HepG2 (cell line): ENCODE results near the gene CNTNAP3B.
"Not testable (repeated sequence)": the region's sequence is repeated elsewhere in the genome, so short reads cannot be mapped to it uniquely, and the experiment has no call there.

Experiments used
- CTCF ChIP-seq: sonication (generic); formaldehyde crosslinking; IDR thresholded peaks from 2 replicates; pipeline ENCODE4 v1.5.0; 2020; ENCODE audit warnings: mild to moderate bottlenecking, missing genetic modification reagents, moderate library complexity
- ESRRA ChIP-seq: sonication (generic); formaldehyde crosslinking; IDR thresholded peaks from 2 replicates; pipeline ENCODE4 v1.5.1; 2020; ENCODE audit warnings: mild to moderate bottlenecking, low read depth, missing genetic modification reagents
- HOXD1 ChIP-seq: sonication (generic); formaldehyde crosslinking; IDR thresholded peaks from 2 replicates; pipeline ENCODE4 v1.5.0; 2020; ENCODE audit warnings: missing genetic modification reagents
- MAZ ChIP-seq, 2 experiments: sonication (generic) in 1 of 2; formaldehyde crosslinking in 1 of 2; IDR thresholded peaks; 2 replicates each; pipeline versions ENCODE4 v1.5.0 to v1.6.1; 2012 to 2020; ENCODE audit warnings: low read depth in 2 of 2, mild to moderate bottlenecking in 2 of 2, borderline replicate concordance in 1 of 2, improper control_type of control experiment in 1 of 2, low read length in 1 of 2, missing genetic modification reagents in 1 of 2, moderate library complexity in 1 of 2
- NFYB ChIP-seq: sonication (generic); formaldehyde crosslinking; IDR thresholded peaks from 2 replicates; pipeline ENCODE4 v1.4.0; 2020; ENCODE audit warnings: missing genetic modification reagents
- ZBTB1 ChIP-seq: sonication (generic); formaldehyde crosslinking; IDR thresholded peaks from 2 replicates; pipeline ENCODE4 v1.4.0; 2020; ENCODE audit warnings: missing genetic modification reagents, borderline replicate concordance
- ZBTB38 ChIP-seq: sonication (generic); formaldehyde crosslinking; IDR thresholded peaks from 2 replicates; pipeline ENCODE4 v1.5.1; 2020; ENCODE audit warnings: mild to moderate bottlenecking, missing genetic modification reagents
- ZNF234 ChIP-seq: sonication (generic); formaldehyde crosslinking; conservative IDR thresholded peaks from 2 replicates; pipeline ENCODE4 v1.5.1; 2020; ENCODE audit warnings: mild to moderate bottlenecking, missing genetic modification reagents
- ZNF3 ChIP-seq: IDR thresholded peaks from 2 replicates; pipeline ENCODE4 v1.7.0; 2017; ENCODE audit warnings: inconsistent platforms

DNA sequence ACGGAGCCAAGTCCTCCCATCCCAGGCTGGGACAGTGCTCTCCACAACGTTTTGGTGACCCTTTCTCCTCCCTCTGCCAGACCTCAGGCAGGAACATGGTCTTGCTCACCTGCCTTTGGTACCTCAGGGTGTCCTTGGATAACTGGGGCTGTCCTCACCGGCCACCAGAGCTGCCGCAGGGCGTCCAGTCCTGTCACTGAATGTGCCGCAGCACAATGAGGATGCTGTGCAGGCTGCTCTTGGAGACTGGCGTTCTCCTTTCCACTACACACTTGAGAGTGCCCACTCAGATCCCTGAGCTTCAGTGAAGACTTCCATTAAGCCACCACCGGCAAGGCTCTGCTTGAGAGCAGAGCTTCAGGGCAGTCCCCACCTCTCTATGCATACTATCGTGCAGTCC, 33.3 kb downstream of the CNTNAP3B start:
- TF ChIP-seq MAZ (IDR thresholded peaks at IDR 0.05; ENCODE audit: borderline replicate concordance, low read depth, low read length); MAZ (CRISPR knock-in tag; IDR thresholded peaks at IDR 0.05; ENCODE audit: low read depth); CTCF; ZBTB1 (CRISPR knock-in tag); ZNF234 (CRISPR knock-in tag); ZBTB38; ESRRA (CRISPR knock-in tag); ZNF3 (CRISPR knock-in tag); NFYB (CRISPR knock-in tag); HOXD1 (CRISPR knock-in tag): not testable (repeated sequence)
